KMS-11 (cell line): ENCODE data around the gene KATNAL1.

Experiments
- H2AFZ ChIP-seq: fragments of 200-600 bp; sonication (generic); 2 replicates; pipeline ENCODE4 v1.6.1; 2016; ENCODE audit warnings: antibody characterized with exemption, mixed run types, low read depth
- H3K27ac ChIP-seq: fragments of 200-600 bp; sonication (generic); 2 replicates; pipeline ENCODE4 v1.6.1; 2016; ENCODE audit warnings: mild to moderate bottlenecking, mixed run types
- H3K27me3 ChIP-seq: fragments of 200-600 bp; sonication (generic); 2 replicates; pipeline ENCODE4 v1.6.1; 2017; ENCODE audit warnings: mild to moderate bottlenecking, low read depth, mixed run types, moderate library complexity; ENCODE audit not compliant: insufficient read depth
- H3K36me3 ChIP-seq: fragments of 200-600 bp; sonication (generic); 2 replicates; pipeline ENCODE4 v1.6.1; 2017; ENCODE audit warnings: mild to moderate bottlenecking, mixed run types; ENCODE audit not compliant: insufficient read depth
- H3K4me1 ChIP-seq: fragments of 200-600 bp; sonication (generic); 2 replicates; pipeline ENCODE4 v1.6.1; 2016; ENCODE audit warnings: mild to moderate bottlenecking, low read depth, mixed run types; ENCODE audit not compliant: poor library complexity, severe bottlenecking
- H3K4me2 ChIP-seq: fragments of 200-600 bp; sonication (generic); 2 replicates; pipeline ENCODE4 v1.7.0; 2016; ENCODE audit warnings: mild to moderate bottlenecking, mixed run types
- H3K4me3 ChIP-seq: fragments of 200-600 bp; sonication (generic); IDR thresholded peaks from 2 replicates; pipeline ENCODE4 v1.6.1; 2017; ENCODE audit warnings: low read depth, low read length, mixed read lengths; ENCODE audit not compliant: insufficient read depth
- H3K79me2 ChIP-seq: fragments of 200-600 bp; sonication (generic); 2 replicates; pipeline ENCODE4 v1.6.1; 2016; ENCODE audit warnings: low read depth, mixed run types; ENCODE audit not compliant: insufficient read depth
- H3K9ac ChIP-seq: fragments of 200-600 bp; sonication (generic); 2 replicates; pipeline ENCODE4 v1.6.1; 2016; ENCODE audit warnings: mild to moderate bottlenecking, mixed run types
- H4K20me1 ChIP-seq: fragments of 200-600 bp; sonication (generic); 2 replicates; pipeline ENCODE4 v1.6.1; 2016; ENCODE audit warnings: mild to moderate bottlenecking, mixed run types; ENCODE audit not compliant: insufficient read depth
- TF ChIP-seq, protein P1 (sequence below): fragments of 200-600 bp; sonication (generic); conservative IDR thresholded peaks from 2 replicates; pipeline ENCODE4 v1.6.1; 2017; ENCODE audit warnings: low read depth, mild to moderate bottlenecking, antibody characterized with exemption, low read length, moderate library complexity, mixed read lengths

The KATNAL1 gene

DNA sequence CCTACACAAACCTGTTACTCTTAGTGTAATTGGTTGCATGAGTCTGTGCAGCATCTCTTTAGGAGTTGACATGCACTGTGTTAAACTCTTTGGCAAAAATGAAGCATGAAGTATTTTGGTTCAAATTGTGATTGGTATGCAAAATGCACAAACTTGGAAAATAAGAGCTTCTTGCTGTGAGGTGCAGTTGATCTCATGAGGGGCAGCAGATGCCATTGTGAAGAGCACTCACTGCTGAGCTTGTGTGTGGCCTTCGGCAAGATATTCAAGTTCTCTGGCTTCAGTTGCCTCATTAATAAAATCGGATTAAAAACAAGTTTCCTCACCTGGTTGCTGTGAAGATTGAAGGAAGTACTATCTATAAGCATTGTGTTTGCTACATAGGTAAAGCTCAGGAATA lies 142.3 kb downstream of the KATNAL1 start:
- H3K36me3 ChIP-seq = no peaks in the 10 kb centered on the region
- H3K4me2 ChIP-seq = no peak overlapping the region
- H3K4me1 ChIP-seq = no peaks in the 10 kb centered on the region
- H3K9ac ChIP-seq = no peak overlapping the region
- H3K27me3 ChIP-seq = no peaks in the 10 kb centered on the region
- H3K79me2 ChIP-seq = no peaks in the 10 kb centered on the region
- TF ChIP-seq, protein P1, sequence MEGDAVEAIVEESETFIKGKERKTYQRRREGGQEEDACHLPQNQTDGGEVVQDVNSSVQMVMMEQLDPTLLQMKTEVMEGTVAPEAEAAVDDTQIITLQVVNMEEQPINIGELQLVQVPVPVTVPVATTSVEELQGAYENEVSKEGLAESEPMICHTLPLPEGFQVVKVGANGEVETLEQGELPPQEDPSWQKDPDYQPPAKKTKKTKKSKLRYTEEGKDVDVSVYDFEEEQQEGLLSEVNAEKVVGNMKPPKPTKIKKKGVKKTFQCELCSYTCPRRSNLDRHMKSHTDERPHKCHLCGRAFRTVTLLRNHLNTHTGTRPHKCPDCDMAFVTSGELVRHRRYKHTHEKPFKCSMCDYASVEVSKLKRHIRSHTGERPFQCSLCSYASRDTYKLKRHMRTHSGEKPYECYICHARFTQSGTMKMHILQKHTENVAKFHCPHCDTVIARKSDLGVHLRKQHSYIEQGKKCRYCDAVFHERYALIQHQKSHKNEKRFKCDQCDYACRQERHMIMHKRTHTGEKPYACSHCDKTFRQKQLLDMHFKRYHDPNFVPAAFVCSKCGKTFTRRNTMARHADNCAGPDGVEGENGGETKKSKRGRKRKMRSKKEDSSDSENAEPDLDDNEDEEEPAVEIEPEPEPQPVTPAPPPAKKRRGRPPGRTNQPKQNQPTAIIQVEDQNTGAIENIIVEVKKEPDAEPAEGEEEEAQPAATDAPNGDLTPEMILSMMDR = no peak
- H4K20me1 ChIP-seq = no peaks in the 10 kb centered on the region
- no peak overlapping the region for H3K4me3 ChIP-seq
- no peak overlapping the region for H3K27ac ChIP-seq
- no peak overlapping the region for H2AFZ ChIP-seq

DNA sequence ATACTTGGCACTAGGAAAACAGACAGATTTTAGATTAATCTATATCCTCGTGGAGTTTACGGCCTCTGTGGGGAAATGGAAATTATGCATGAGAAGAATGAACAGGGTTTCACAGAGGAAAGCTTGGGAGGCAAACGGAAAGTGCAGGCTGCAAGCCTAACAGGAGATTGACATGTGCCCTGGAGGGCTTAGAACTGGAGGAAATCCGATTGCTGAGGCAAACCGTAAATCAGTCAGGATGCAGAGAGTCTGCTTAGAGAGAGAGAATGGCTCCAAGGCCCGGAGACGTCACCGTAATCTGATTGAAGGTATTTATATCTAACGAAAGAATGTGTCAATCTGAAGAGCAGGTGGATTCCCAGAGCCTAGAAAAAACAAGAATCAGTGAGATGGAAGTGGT lies 143.2 kb downstream of the KATNAL1 start:
- Histone ChIP-seq H2AFZ (no peak overlapping the region), H3K4me1 (no peaks in the 10 kb centered on the region), H3K36me3 (no peaks in the 10 kb centered on the region), H3K4me2 (no peak overlapping the region), H3K27me3 (no peaks in the 10 kb centered on the region), H3K79me2 (no peaks in the 10 kb centered on the region), H3K9ac (no peak overlapping the region), H3K27ac (no peak overlapping the region), H4K20me1 (no peaks in the 10 kb centered on the region), H3K4me3 (no peak overlapping the region)
- TF ChIP-seq, protein P1 = no peak

DNA sequence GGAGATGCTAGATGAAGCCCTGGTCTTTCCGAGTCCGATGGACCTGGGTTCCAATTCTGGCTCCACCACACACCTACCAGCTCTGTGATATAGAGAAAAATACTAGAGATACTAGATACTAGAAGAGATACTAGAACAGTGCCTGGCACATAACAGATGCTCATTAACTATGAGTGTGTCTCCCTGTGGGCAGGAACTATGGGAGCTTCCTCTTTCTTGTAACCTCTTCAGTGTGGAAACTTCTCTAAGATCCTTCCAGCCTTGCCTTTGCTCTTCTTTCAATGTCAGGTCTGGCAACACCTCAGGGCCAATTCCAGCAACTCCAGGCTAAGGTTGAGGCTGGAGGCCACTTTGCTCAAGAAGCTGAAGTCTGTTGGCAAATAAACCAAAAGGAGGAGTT lies 143.9 kb downstream of the KATNAL1 start:
- TF ChIP-seq, protein P1 = no peak
- Histone ChIP-seq H3K4me1 (no peaks in the 10 kb centered on the region), H3K4me2 (no peak overlapping the region)

DNA sequence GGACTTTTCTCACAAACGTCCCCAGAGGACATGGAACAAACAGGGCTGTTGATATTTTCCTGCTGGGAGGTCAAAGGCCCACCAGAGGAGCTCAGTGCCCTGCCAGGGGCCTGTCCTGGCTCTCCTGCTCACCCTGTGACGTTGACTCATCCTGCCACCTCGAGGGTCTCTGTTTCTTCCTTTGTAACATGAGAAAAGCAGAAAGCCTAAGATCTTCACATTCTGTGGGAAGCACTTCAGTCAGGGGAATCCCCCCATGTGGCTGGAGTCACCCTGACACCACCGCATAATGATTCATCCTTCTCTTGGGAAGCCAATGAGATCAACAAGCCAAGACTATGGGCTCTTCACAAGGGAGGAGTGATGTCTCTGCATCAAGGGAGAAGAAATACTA lies 147.9 kb downstream of the KATNAL1 start:
- no peaks in the 10 kb centered on the region for H3K4me1 ChIP-seq
- no peak overlapping the region for H3K4me2 ChIP-seq

More for the DNA sequence above, 143.9 kb downstream of the KATNAL1 start:
- Histone ChIP-seq H3K79me2 (no peaks in the 10 kb centered on the region), H3K36me3 (no peaks in the 10 kb centered on the region), H3K27ac (no peak overlapping the region), H3K4me3 (no peak overlapping the region), H3K9ac (no peak overlapping the region), H3K27me3 (no peaks in the 10 kb centered on the region), H4K20me1 (no peaks in the 10 kb centered on the region), H2AFZ (no peak overlapping the region)

More for the DNA sequence above, 147.9 kb downstream of the KATNAL1 start:
- H3K36me3 ChIP-seq = no peaks in the 10 kb centered on the region
- no peaks in the 10 kb centered on the region for H3K79me2 ChIP-seq
- no peaks in the 10 kb centered on the region for H4K20me1 ChIP-seq
- no peak overlapping the region for H2AFZ ChIP-seq
- no peaks in the 10 kb centered on the region for H3K27me3 ChIP-seq
- TF ChIP-seq, protein P1 = no peak
- no peak overlapping the region for H3K9ac ChIP-seq
- H3K4me3 ChIP-seq = no peak overlapping the region
- H3K27ac ChIP-seq = no peak overlapping the region
